GM12872 (cell line): ENCODE results near the gene CHST9.

ENCODE experiments used
- CTCF ChIP-seq: IDR thresholded peaks from 3 replicates; pipeline ENCODE4 v1.5.1; 2011; ENCODE audit warnings: low read depth, mild to moderate bottlenecking, low read length, moderate library complexity; ENCODE audit not compliant: insufficient read depth

Gene CHST9

GRCh38 chr18:27185025-27185763, at the start of gene CHST9:
Gene CHST9, minus strand, starts transcription at chr18:27185308. Its CDS starts 42,499 bp downstream, at chr18:27142809.
- TF ChIP-seq CTCF: no peak

GRCh38 chr18:27227721-27228120, 42.6 kb upstream of the CHST9 start:
- no peak for TF ChIP-seq CTCF

- no peak for TF ChIP-seq CTCF
These were observed 41.5 kb upstream of the CHST9 start for GRCh38 chr18:27226556-27227075.

GRCh38 chr18:27225947-27226481, 40.9 kb upstream of the CHST9 start:
- no peak for TF ChIP-seq CTCF

- no peak for TF ChIP-seq CTCF
These were observed 38.6 kb upstream of the CHST9 start for GRCh38 chr18:27223526-27224291.

GRCh38 chr18:27214831-27215230, 29.7 kb upstream of the CHST9 start:
- no peak for TF ChIP-seq CTCF

GRCh38 chr18:27213123-27213717, 28.1 kb upstream of the CHST9 start:
- TF ChIP-seq CTCF: no peak
